ENCODE results near the gene MAMLD1. TPM values are rescaled to one million over a fixed set of nuclear protein-coding genes. Genes with fewer than 3 reads are reported as not detected.

The MAMLD1 gene
- total and polyA plus RNA-seq, 9 of the 15 experiments (the other 6 are each of a cell fraction or from before 2014, with no cell fraction given) = 0.12 to 0.18 TPM; not detected in 7

DNA sequence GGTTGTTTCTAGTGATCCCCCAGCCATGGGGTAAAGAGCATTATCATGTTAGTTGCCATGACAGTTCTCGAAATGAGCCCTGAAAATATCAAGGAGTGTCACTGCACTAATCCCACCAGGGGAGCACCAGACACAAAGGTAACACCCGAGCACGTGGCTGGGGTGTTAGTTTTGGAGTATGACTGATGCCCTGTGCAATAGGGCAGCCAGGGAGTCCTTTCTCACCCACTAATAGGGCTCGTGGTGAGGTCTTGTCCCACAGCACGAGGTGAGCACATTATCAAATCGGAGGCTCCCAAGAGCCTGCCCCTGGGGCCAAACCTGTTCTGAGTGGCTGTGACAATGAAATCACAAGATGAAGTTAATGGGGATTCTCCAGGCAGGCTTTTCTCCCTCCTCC, 9.6 kb downstream of the MAMLD1 start:
- no peak overlapping the region for H3K27ac ChIP-seq (ENCODE audit: extremely low read depth, low read depth, low read length)
- no peak for FAIRE-seq
- no peak overlapping the region for H3K4me2 ChIP-seq (ENCODE audit: insufficient read depth, low read length)
- BruUV-seq (replicated peaks) = no TSS peak
- H3K79me2 ChIP-seq (ENCODE audit: control insufficient read depth, insufficient read depth, low read length) = no peaks in the 10 kb centered on the region
- peaks cover 0 to 6% of the 10 kb centered on the region in 2 experiments; a peak in 1 of 5 replicates for H3K27me3 ChIP-seq (ENCODE audit: control insufficient read depth in 2 of 2, insufficient read depth in 2 of 2, low read length in 2 of 2)
- no peak for TF ChIP-seq KLF10 (CRISPR knock-in tag; IDR thresholded peaks at IDR 0.05)
- TF ChIP-seq, protein P1, sequence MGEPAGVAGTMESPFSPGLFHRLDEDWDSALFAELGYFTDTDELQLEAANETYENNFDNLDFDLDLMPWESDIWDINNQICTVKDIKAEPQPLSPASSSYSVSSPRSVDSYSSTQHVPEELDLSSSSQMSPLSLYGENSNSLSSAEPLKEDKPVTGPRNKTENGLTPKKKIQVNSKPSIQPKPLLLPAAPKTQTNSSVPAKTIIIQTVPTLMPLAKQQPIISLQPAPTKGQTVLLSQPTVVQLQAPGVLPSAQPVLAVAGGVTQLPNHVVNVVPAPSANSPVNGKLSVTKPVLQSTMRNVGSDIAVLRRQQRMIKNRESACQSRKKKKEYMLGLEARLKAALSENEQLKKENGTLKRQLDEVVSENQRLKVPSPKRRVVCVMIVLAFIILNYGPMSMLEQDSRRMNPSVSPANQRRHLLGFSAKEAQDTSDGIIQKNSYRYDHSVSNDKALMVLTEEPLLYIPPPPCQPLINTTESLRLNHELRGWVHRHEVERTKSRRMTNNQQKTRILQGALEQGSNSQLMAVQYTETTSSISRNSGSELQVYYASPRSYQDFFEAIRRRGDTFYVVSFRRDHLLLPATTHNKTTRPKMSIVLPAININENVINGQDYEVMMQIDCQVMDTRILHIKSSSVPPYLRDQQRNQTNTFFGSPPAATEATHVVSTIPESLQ (CRISPR knock-in tag; IDR thresholded peaks at IDR 0.05) = no peak
- TF ChIP-seq SNRNP70 (optimal IDR thresholded peaks at IDR 0.05; ENCODE audit: low read depth, low read length) = no peak
- TF ChIP-seq MYC (IDR thresholded peaks at IDR 0.05; ENCODE audit: low read depth, low read length) = no peak
- no peak for TF ChIP-seq MYC (CRISPR knock-in tag; IDR thresholded peaks at IDR 0.05; ENCODE audit: borderline replicate concordance, low read depth)
- TF ChIP-seq, protein P2, sequence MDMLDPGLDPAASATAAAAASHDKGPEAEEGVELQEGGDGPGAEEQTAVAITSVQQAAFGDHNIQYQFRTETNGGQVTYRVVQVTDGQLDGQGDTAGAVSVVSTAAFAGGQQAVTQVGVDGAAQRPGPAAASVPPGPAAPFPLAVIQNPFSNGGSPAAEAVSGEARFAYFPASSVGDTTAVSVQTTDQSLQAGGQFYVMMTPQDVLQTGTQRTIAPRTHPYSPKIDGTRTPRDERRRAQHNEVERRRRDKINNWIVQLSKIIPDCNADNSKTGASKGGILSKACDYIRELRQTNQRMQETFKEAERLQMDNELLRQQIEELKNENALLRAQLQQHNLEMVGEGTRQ (CRISPR knock-in tag; IDR thresholded peaks at IDR 0.05) = no peak
- TF ChIP-seq, protein P3, sequence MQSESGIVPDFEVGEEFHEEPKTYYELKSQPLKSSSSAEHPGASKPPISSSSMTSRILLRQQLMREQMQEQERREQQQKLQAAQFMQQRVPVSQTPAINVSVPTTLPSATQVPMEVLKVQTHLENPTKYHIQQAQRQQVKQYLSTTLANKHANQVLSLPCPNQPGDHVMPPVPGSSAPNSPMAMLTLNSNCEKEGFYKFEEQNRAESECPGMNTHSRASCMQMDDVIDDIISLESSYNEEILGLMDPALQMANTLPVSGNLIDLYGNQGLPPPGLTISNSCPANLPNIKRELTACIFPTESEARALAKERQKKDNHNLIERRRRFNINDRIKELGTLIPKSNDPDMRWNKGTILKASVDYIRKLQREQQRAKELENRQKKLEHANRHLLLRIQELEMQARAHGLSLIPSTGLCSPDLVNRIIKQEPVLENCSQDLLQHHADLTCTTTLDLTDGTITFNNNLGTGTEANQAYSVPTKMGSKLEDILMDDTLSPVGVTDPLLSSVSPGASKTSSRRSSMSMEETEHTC (IDR thresholded peaks at IDR 0.05) = no peak
- TF ChIP-seq, protein P4, sequence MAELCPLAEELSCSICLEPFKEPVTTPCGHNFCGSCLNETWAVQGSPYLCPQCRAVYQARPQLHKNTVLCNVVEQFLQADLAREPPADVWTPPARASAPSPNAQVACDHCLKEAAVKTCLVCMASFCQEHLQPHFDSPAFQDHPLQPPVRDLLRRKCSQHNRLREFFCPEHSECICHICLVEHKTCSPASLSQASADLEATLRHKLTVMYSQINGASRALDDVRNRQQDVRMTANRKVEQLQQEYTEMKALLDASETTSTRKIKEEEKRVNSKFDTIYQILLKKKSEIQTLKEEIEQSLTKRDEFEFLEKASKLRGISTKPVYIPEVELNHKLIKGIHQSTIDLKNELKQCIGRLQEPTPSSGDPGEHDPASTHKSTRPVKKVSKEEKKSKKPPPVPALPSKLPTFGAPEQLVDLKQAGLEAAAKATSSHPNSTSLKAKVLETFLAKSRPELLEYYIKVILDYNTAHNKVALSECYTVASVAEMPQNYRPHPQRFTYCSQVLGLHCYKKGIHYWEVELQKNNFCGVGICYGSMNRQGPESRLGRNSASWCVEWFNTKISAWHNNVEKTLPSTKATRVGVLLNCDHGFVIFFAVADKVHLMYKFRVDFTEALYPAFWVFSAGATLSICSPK (IDR thresholded peaks at IDR 0.05; ENCODE audit: borderline replicate concordance) = no peak
- no peak for TF ChIP-seq ZNF778 (CRISPR knock-in tag; IDR thresholded peaks at IDR 0.05)
- TF ChIP-seq, protein P5, sequence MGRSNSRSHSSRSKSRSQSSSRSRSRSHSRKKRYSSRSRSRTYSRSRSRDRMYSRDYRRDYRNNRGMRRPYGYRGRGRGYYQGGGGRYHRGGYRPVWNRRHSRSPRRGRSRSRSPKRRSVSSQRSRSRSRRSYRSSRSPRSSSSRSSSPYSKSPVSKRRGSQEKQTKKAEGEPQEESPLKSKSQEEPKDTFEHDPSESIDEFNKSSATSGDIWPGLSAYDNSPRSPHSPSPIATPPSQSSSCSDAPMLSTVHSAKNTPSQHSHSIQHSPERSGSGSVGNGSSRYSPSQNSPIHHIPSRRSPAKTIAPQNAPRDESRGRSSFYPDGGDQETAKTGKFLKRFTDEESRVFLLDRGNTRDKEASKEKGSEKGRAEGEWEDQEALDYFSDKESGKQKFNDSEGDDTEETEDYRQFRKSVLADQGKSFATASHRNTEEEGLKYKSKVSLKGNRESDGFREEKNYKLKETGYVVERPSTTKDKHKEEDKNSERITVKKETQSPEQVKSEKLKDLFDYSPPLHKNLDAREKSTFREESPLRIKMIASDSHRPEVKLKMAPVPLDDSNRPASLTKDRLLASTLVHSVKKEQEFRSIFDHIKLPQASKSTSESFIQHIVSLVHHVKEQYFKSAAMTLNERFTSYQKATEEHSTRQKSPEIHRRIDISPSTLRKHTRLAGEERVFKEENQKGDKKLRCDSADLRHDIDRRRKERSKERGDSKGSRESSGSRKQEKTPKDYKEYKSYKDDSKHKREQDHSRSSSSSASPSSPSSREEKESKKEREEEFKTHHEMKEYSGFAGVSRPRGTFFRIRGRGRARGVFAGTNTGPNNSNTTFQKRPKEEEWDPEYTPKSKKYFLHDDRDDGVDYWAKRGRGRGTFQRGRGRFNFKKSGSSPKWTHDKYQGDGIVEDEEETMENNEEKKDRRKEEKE (IDR thresholded peaks at IDR 0.05; ENCODE audit: borderline replicate concordance in 1 of 2, control insufficient read depth in 1 of 2, low read depth in 2 of 2, low read length in 1 of 2) = no peak
- no peak for TF ChIP-seq SOX6 (IDR thresholded peaks at IDR 0.05)
- TF ChIP-seq ILF3 (IDR thresholded peaks at IDR 0.05; ENCODE audit: borderline replicate concordance) = no peak
- TF ChIP-seq BCOR (IDR thresholded peaks at IDR 0.05) = no peak
- CTCF ChIA-PET (ENCODE audit: low intra/inter-chr PET ratio) = no interaction called here
- ATAC-seq = no peak
- H3K4me3 ChIP-seq = no peak overlapping the region
- 0% methylated on average over 6 of the region's 6 CpGs for WGBS (ENCODE audit: insufficient coverage, low coverage, missing lambda C conversion rate)
- H2AFZ ChIP-seq (ENCODE audit: low read depth, low read length) = no peak overlapping the region
- H3K9me1 ChIP-seq (ENCODE audit: control insufficient read depth, insufficient read depth, low read length) = no peaks in the 10 kb centered on the region
- H3K4me1 ChIP-seq (replicated peaks in 1 of 2; ENCODE audit: control insufficient read depth in 2 of 2, insufficient read depth in 2 of 2, low read length in 2 of 2) = no peaks in the 10 kb centered on the region
- POLR2A ChIA-PET = no interaction called here
- no peaks in the 10 kb centered on the region for H3K36me3 ChIP-seq (ENCODE audit: control insufficient read depth, insufficient read depth, low read length)
- DNase-seq (ENCODE audit: extremely low read depth in 1 of 4, low spot score in 3 of 4) = no peak
- H3K9me3 ChIP-seq (replicated peaks; ENCODE audit: control insufficient read depth, insufficient read depth, low read depth, low read length) = no peaks in the 10 kb centered on the region
- H4K20me1 ChIP-seq (replicated peaks; ENCODE audit: control insufficient read depth, insufficient read depth, low read length) = no peaks in the 10 kb centered on the region
- in situ Hi-C loops (cut with MboI) = no loop called here
- intact Hi-C loops (cut with micrococcal nuclease) = no loop called here
- H3K9ac ChIP-seq (ENCODE audit: insufficient read depth in 1 of 2, low read depth in 2 of 2, low read length in 2 of 2) = no peak overlapping the region

All from K562 (cell line).